K562 (cell line): ENCODE measurements around the gene EIPR1. TPM values are rescaled to one million over a fixed set of nuclear protein-coding genes. Genes with fewer than 3 reads are reported as not detected.

ENCODE experiments used
- ATAC-seq: fragments of 200-7000 bp; cut with Tn5 transposase; 3 replicates; pipeline ENCODE4 v1.9.1; 2020; ENCODE audit warnings: moderate library complexity
- BruUV-seq: library from RNA; stranded (reverse); fragments of 400-500 nt; replicated peaks from 2 replicates; lab custom pipeline; 2021; lab: Mats Ljungman, UMichigan
- CTCF ChIA-PET: fragments of 300-600 bp; formaldehyde crosslinking; extraction: SDS; loops from one replicate; lab custom pipeline; 2021; ENCODE audit warnings: low intra/inter-chr PET ratio; lab: Yijun Ruan, JAX
- POLR2A ChIA-PET: fragments of 300-600, 350-650 bp; sonication (Branson Sonifier 250); formaldehyde crosslinking; extraction: SDS; loops from one replicate; lab custom pipeline; 2021; ENCODE audit warnings: antibody characterized with exemption, inconsistent platforms; lab: Yijun Ruan, JAX
- DNase-seq, 4 experiments: peaks; one replicate each; pipeline versions ENCODE4 v3.0.0 to v3.0.0-alpha.2; 2011 to 2018; ENCODE audit warnings: low spot score in 3 of 4, mixed read lengths in 3 of 4; ENCODE audit errors: extremely low read depth in 1 of 4
- FAIRE-seq: peaks from 2 replicates; lab custom pipeline; 2011; peaks lifted over from hg19 to GRCh38; lab: Jason Lieb, UNC
- H2AFZ ChIP-seq: 2 replicates; pipeline ENCODE4 v1.6.0; 2011; ENCODE audit warnings: low read depth, low read length, control low read depth, inconsistent platforms
- H3K27ac ChIP-seq: fragments of 200-600 bp; 3 replicates; pipeline ENCODE4 v1.8.0; 2011; ENCODE audit warnings: low read depth, mild to moderate bottlenecking, control low read depth, inconsistent platforms, low read length, moderate library complexity, mixed read lengths; ENCODE audit errors: extremely low read depth
- H3K27me3 ChIP-seq, 2 experiments: fragments of 300-600 bp in 1 of 2; 2 replicates in 1 of 2; 3 replicates in 1 of 2; pipeline versions ENCODE4 v1.6.0 to v1.8.0; 2011; ENCODE audit warnings: inconsistent platforms in 2 of 2, low read length in 2 of 2, mild to moderate bottlenecking in 1 of 2, mixed read lengths in 1 of 2, moderate library complexity in 1 of 2; ENCODE audit not compliant: control insufficient read depth in 2 of 2, insufficient read depth in 2 of 2
- H3K36me3 ChIP-seq: fragments of 300-600 bp; 3 replicates; pipeline ENCODE4 v1.8.0; 2011; ENCODE audit warnings: mild to moderate bottlenecking, low read length, inconsistent platforms; ENCODE audit not compliant: control insufficient read depth, insufficient read depth
- H3K4me1 ChIP-seq, 2 experiments: fragments of 200-600 bp in 1 of 2; replicated peaks in 1 of 2; 2 replicates in 1 of 2; 3 replicates in 1 of 2; pipeline versions ENCODE4 v1.5.1 to v1.8.0; 2011; ENCODE audit warnings: inconsistent platforms in 2 of 2, low read length in 2 of 2, mild to moderate bottlenecking in 1 of 2, mixed read lengths in 1 of 2, moderate library complexity in 1 of 2; ENCODE audit not compliant: control insufficient read depth in 2 of 2, insufficient read depth in 2 of 2
- H3K4me2 ChIP-seq: 2 replicates; pipeline ENCODE4 v1.6.1; 2011; ENCODE audit warnings: low read length, control low read depth, inconsistent platforms, mixed read lengths; ENCODE audit not compliant: insufficient read depth
- H3K4me3 ChIP-seq: fragments of 200-600 bp; sonication (generic), shearing (Covaris generic); 2 replicates; pipeline ENCODE4 v1.5.1; 2016; ENCODE audit warnings: control low read depth, inconsistent platforms
- H3K79me2 ChIP-seq: fragments of 200-600 bp; 3 replicates; pipeline ENCODE4 v1.8.0; 2011; ENCODE audit warnings: low read length, inconsistent platforms; ENCODE audit not compliant: control insufficient read depth, insufficient read depth
- H3K9ac ChIP-seq, 2 experiments: 2 replicates each; pipeline versions ENCODE4 v1.6.0 to v1.6.1; 2011; ENCODE audit warnings: low read depth in 2 of 2, low read length in 2 of 2, control low read depth in 1 of 2, inconsistent platforms in 1 of 2, mild to moderate bottlenecking in 1 of 2, mixed read lengths in 1 of 2; ENCODE audit not compliant: insufficient read depth in 1 of 2
- H3K9me1 ChIP-seq: one replicate; pipeline ENCODE4 v1.6.0; 2011; ENCODE audit warnings: inconsistent platforms, mild to moderate bottlenecking, low read length, moderate library complexity; ENCODE audit not compliant: control insufficient read depth, insufficient read depth
- H3K9me3 ChIP-seq: replicated peaks from 2 replicates; pipeline ENCODE4 v1.5.1; 2011; ENCODE audit warnings: low read depth, low read length, inconsistent platforms; ENCODE audit not compliant: control insufficient read depth, insufficient read depth
- H4K20me1 ChIP-seq: replicated peaks from 2 replicates; pipeline ENCODE4 v1.6.1; 2011; ENCODE audit warnings: low read length, inconsistent platforms, mixed read lengths; ENCODE audit not compliant: control insufficient read depth, insufficient read depth
- CCNT2 ChIP-seq: IDR thresholded peaks from 2 replicates; pipeline ENCODE4 v1.6.1; 2011; ENCODE audit warnings: borderline replicate concordance, low read depth, mild to moderate bottlenecking, moderate library complexity, mixed read lengths, low read length; ENCODE audit not compliant: insufficient read length; ENCODE audit errors: extremely low read depth
- MBD2 ChIP-seq: sonication (generic); IDR thresholded peaks from 2 replicates; pipeline ENCODE4 v1.6.1; 2016; ENCODE audit warnings: low read depth, borderline replicate concordance
- MCM7 ChIP-seq, 2 experiments: fragments of 450-650 bp; IDR thresholded peaks; 2 replicates each; pipeline ENCODE4 v1.6.1; 2016 to 2018
- NCOR1 ChIP-seq: fragments of 450-650 bp; IDR thresholded peaks from 2 replicates; pipeline ENCODE4 v1.6.1; 2016; ENCODE audit warnings: mild to moderate bottlenecking, moderate library complexity
- POLR2G ChIP-seq: fragments of 200-400 bp; formaldehyde crosslinking; IDR thresholded peaks from 2 replicates; pipeline ENCODE4 v1.6.1; 2017; ENCODE audit warnings: low read depth, mild to moderate bottlenecking, antibody characterized with exemption, low read length, moderate library complexity
- TCF15 ChIP-seq: fragments of 250-450 bp; sonication (Bioruptor Pico); IDR thresholded peaks from 2 replicates; pipeline ENCODE4 v1.8.0; 2022; ENCODE audit warnings: moderate library complexity, mild to moderate bottlenecking, inconsistent platforms
- ZBTB17 ChIP-seq: fragments of 450-650 bp; formaldehyde crosslinking; IDR thresholded peaks from 2 replicates; pipeline ENCODE4 v1.4.0; 2020; ENCODE audit warnings: mild to moderate bottlenecking
- ZBTB33 ChIP-seq: sonication (generic); formaldehyde crosslinking; IDR thresholded peaks from 2 replicates; pipeline ENCODE4 v1.8.1; 2023; ENCODE audit warnings: mild to moderate bottlenecking, missing genetic modification reagents
- ZBTB8A ChIP-seq: fragments of 450-650 bp; IDR thresholded peaks from 2 replicates; pipeline ENCODE4 v1.6.1; 2018; ENCODE audit warnings: mild to moderate bottlenecking, moderate library complexity; ENCODE audit not compliant: partially characterized antibody
- ZNF124 ChIP-seq: sonication (generic); formaldehyde crosslinking; IDR thresholded peaks from 2 replicates; pipeline ENCODE4 v1.8.1; 2022; ENCODE audit warnings: missing genetic modification reagents
- ZNF23 ChIP-seq: fragments of 250-450 bp; sonication (Bioruptor Pico); IDR thresholded peaks from 2 replicates; pipeline ENCODE4 v1.4.0; 2020; ENCODE audit warnings: mild to moderate bottlenecking
- ZNF253 ChIP-seq: fragments of 250-450 bp; sonication (Bioruptor Pico); conservative IDR thresholded peaks from 2 replicates; pipeline ENCODE4 v1.6.1; 2021; ENCODE audit warnings: mild to moderate bottlenecking
- ZNF324 ChIP-seq: fragments of 250-450 bp; sonication (Bioruptor Pico); IDR thresholded peaks from 2 replicates; pipeline ENCODE4 v1.4.0; 2020; ENCODE audit warnings: mild to moderate bottlenecking
- ZNF785 ChIP-seq: fragments of 250-450 bp; sonication (Bioruptor Pico); IDR thresholded peaks from 2 replicates; pipeline ENCODE4 v1.4.0; 2020; ENCODE audit warnings: mild to moderate bottlenecking
- WGBS: fragments of 100-300 bp; shearing (Covaris generic); methylation state at CpG from one replicate; pipeline ENCODE4 v1.1.6; 2016; ENCODE audit warnings: low coverage, mixed read lengths; ENCODE audit not compliant: insufficient coverage; ENCODE audit errors: missing lambda C conversion rate; 5-methylcytosine and 5-hydroxymethylcytosine counted together
- in situ Hi-C: fragments of 300-500 bp; cut with MboI; formaldehyde crosslinking; loops from 4 replicates; pipeline ENCODE4 v1.15.0; 2018; ENCODE audit warnings: inconsistent platforms, mixed read lengths
- intact Hi-C: fragments of 100-400 bp; cut with micrococcal nuclease; formaldehyde crosslinking; loops from 2 replicates; pipeline ENCODE4 v1.14.2; 2022
- polyA plus RNA-seq, 8 experiments: library from polyadenylated mRNA; depleted of rRNA in 4 of 8; stranded (reverse) in 5 of 8; unstranded in 3 of 8; fragments of >200 nt; fragmentation: Nextera tagmentation in 2 of 8; fragmentation: Illumina TruSeq in 1 of 8; extraction: Ambion mirVana in 2 of 8; extraction: Trizol in 1 of 8; gene quantifications; 2 replicates each; pipeline versions ENCODE4 v1.2.1 to v1.2.3, GENCODE V29; 2011 to 2014; ENCODE audit warnings: inconsistent platforms in 1 of 8, missing spikeins in 1 of 8
- total RNA-seq, 7 experiments: library from RNA; depleted of rRNA in 6 of 7; stranded (reverse); fragments of >200 nt in 6 of 7; fragmentation: Illumina TruSeq in 2 of 7; extraction: Trizol in 2 of 7; gene quantifications; 2 replicates each; pipeline versions ENCODE4 v1.2.1 to v1.2.3, GENCODE V29; 2011 to 2021; ENCODE audit warnings: low replicate concordance in 1 of 7

EIPR1 gene
- total and polyA plus RNA-seq, 9 of the 15 experiments (the other 6 are each of a cell fraction or from before 2014, with no cell fraction given), result 19.9 to 54.4 (median 35.9) TPM

GRCh38 chr2:3324404-3325281 lies 53.0 kb downstream of the EIPR1 start:
- no peak overlapping the region for H3K27ac ChIP-seq
- FAIRE-seq (no peak), ATAC-seq (no peak), DNase-seq (no peak)
- no peak overlapping the region for H3K4me2 ChIP-seq
- 91% methylated on average over 23 of the region's 34 CpGs for WGBS
- H3K27me3 ChIP-seq, result no peaks in the 10 kb centered on the region
- ChIA-PET POLR2A (no interaction called here), CTCF (no interaction called here)
- H3K9ac ChIP-seq, result peak overlapping the region in 1 of 2 experiments; percentile 28; a peak in 1 of 4 replicates
- no peaks in the 10 kb centered on the region for H3K9me3 ChIP-seq
- peaks cover 0 to 13% of the 10 kb centered on the region in 2 experiments; a peak in 1 of 5 replicates for H3K4me1 ChIP-seq
- H4K20me1 ChIP-seq, result 0 out of 2 replicates have a peak, but pooled peaks cover 6% of the 10 kb centered on the region
- H3K9me1 ChIP-seq, result no peaks in the 10 kb centered on the region
- no TSS peak for BruUV-seq
- intact Hi-C loops, result no loop called here
- TF ChIP-seq ZNF23 (CRISPR knock-in tag) (no peak), ZNF124 (CRISPR knock-in tag) (no peak), ZBTB17 (CRISPR knock-in tag) (no peak), ZNF324 (CRISPR knock-in tag) (no peak), TCF15 (CRISPR knock-in tag) (no peak), ZBTB33 (CRISPR knock-in tag) (peak; percentile 73), ZNF253 (CRISPR knock-in tag) (no peak), ZNF785 (CRISPR knock-in tag) (no peak), MBD2 (no peak), POLR2G (0 out of 2 replicates have a peak, but pooled peaks have one; percentile 25), CCNT2 (no peak), NCOR1 (no peak), MCM7 (IDR thresholded peaks at IDR 0.05) (no peak), ZBTB8A (no peak)
- H2AFZ ChIP-seq, result no peak overlapping the region
- peaks cover 10% of the 10 kb centered on the region; the same call in 1 of the 3 replicates for H3K36me3 ChIP-seq
- H3K4me3 ChIP-seq, result no peak overlapping the region
- in situ Hi-C loops, result no loop called here
- H3K79me2 ChIP-seq, result no peaks in the 10 kb centered on the region
